DMS 273 (cell line): ENCODE measurements around the gene CCDC91.
"Not testable (repeated sequence)": the region's sequence is repeated elsewhere in the genome, so short reads cannot be mapped to it uniquely, and the experiment has no call there.

ENCODE experiments used
- DNase-seq: peaks from one replicate; lab custom pipeline; 2025; ENCODE audit not compliant: unreplicated experiment; lab: John Stamatoyannopoulos, UW

Gene CCDC91

DNA sequence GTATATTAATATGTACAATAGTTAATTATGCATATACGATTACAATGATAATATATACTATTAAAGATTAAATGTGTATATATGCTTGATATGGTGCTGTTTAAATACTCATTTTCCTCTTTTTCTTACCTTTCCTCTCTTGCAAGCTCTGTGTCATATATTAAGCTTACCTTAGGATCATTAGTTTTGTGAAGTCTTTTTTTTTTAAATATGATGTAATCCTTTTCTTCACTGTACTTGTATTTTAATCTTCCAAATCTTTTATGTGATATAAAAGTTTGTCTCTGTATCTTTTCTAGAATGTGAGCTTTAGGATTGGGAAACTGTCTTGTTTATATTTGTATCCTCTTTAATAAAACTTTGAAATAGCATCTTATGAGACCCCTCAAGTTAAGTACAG lies 88.7 kb downstream of the CCDC91 start:
- DNase-seq, result no peak

DNA sequence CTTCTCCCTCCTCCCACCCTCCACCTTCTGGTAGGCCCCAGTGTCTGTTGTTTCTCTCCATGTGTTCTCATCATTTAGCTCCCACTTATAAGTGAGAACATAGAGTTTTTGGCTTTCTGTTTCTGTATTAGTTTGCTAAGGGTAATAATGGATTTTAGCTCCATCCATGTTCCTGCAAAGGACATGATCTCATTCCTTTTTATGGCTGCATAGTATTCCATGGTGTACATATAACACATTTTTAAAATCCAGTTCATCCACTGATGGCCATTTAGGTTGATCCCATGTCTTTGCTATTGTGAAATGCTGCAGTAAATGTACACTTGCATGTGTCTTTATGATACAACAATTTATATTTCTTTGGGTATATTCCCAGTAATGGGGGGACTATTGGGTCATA lies 96.1 kb downstream of the CCDC91 start:
- no peak for DNase-seq

DNA sequence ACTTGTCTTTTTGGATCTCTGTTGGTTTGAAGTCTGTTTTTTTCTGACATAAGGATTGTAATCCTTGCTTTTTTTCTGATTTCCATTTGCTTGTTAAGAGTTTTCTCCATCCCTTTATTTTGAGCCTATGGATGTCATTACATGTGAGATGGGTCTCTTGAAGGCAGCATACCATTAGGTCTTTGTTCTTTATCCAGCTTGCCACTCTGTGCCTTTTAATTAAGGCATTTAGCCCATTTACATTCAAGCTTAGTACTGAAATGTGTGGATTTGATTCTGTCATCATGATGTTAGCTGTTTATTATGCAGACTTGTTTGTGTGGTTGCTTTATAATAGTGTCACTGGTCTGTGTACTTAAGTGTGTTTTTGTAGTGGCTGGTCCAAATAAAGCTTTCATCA lies 100.0 kb downstream of the CCDC91 start:
- no peak for DNase-seq

DNA sequence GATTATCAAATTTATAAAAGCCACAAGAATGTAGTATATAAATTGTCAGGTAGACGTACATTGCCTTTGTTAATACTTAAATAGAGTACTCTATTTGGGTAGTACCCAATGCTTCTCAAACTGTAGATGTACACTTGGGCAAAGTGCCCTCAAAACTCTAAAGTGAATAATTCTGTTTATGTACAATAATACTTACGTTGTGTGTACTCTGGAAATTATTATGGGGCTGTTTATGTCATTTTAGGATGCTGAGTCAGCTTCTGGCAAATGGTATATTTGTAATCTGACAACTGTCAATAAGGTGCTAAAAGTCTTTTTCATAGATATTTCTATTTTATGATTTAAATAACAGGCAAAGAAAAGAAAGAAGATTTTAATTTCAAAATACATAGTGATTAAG lies 102.4 kb downstream of the CCDC91 start:
- no peak for DNase-seq

DNA sequence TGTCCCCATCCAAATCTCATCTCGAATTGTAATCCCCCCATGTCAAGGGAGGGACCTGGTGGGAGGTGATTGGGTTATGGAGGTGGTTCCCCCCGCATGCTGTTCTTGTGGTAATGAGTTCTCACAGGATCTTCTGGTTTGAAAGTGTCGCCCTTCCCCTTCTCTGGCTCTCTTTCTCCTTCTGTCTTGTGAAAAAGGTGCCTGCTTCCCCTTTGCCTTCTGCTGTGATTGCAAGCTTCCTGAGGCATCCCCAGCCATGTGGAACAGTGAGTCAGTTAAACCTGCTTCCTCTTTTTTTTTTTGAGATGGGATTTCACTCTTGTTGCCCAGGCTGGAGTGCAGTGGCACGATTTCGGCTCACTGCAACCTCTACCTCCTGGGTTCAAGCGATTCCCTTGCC lies 104.0 kb downstream of the CCDC91 start:
- DNase-seq, result no peak

DNA sequence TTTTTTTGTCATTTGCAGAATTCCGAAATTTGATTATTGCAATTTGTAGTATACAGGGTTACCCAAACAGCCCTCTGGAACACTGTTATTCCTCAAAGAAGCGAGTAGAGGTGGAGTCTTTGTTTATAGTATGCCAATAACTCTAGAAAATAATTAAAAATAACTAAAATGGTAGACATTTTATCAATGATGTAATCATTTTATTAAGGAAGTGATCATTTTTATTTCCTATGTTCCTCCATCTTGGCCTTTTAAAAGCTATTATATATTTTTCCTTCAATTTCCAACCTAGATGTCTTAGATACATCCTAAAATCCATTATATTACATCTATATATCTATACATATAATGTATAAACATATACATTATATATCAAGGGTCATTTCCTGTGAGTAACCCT lies 106.0 kb downstream of the CCDC91 start:
- DNase-seq, result no peak

DNA sequence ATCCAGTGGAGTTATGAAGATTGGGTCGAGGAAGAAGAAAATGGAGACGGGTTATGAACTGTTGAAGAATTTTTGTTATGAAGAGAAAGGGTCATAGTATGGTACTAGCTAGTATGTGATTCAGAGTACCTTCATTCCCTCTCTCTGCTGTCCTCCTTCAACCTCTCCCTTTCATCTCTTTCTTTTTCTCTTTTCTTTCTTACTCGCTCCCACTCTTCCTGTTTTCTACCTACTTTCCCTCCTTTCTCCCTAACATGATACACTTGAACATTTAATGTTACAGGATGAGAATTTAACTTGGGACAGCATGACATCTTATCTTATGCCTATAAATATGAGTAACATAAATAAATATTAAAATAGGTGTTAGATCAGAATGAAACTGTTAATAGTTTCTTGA lies 112.9 kb downstream of the CCDC91 start:
- DNase-seq, result no peak

DNA sequence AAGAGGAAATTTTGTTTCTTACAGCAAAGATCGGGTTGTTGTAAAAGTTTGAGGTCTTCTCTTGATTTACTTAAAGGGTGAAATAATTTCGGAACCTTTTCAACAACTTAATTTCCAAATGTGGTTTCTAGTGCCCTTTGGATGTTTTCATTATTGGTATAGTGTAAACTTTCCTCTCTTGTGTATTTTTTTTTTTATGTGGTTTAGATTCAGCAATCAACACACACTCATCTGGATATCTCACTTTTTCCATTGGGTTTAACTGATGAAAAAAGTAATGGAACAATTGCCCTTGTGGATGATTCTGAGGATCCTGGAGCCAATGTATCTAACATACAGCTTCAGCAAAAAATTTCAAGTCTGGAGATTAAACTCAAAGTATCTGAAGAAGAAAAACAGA lies 116.3 kb downstream of the CCDC91 start:
- DNase-seq, result no peak

DNA sequence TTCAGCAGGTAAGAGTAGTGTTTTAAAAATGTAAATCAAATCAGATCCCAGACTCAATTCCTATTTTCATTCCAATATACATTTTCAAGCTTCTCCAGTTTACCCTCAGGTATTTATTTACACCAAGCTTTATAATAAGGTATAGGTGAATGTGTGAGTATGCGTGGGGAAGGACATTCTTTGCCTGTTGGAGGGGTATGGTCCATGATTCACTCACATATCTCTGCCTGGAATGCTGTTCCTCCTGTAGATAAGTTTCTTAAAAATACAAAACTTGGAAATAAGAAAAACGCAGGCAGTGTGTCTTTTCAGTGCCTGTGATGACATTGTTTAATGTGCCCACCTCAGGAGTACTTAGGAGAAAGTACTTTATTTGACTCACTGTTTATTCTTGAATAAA lies 118.6 kb downstream of the CCDC91 start:
- no peak for DNase-seq

DNA sequence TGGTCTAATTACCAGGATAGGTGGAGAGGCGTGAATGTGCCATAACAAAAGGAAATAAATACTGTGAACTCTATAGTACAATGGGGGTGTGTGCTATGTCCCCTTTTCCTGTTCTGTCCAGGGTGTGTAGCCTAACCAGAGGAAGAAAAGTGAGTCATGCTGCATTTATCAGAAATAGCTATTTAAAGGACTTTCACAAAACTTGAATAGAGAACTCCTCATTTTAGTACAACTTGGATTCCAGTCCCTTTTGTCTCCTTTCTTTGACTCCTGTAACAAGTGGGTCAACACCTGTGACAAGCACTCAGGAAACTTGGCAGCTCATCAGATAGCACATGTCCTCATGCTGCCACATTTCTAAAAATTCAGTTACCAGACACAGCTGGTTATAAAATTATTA lies 123.4 kb downstream of the CCDC91 start:
- DNase-seq, result peak; percentile 6

DNA sequence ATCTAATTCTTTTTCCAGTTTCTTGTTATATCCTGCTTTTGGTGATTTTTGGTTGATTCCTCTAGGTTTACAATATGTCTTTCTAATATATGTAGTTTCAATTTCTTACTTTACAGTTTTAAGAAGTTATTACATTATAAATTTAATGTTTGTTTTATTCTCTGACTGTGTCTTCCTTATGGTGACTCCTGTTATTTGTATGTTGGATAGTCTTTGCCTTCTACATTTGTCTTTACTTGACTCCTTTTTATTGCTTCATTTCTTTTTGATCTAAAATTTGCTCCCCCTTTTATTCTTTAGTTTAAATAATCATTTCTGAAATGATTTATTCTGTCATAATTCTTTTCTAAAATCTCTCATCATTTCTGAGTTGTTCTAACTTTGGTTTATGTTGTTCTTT lies 125.8 kb downstream of the CCDC91 start:
- no peak for DNase-seq

DNA sequence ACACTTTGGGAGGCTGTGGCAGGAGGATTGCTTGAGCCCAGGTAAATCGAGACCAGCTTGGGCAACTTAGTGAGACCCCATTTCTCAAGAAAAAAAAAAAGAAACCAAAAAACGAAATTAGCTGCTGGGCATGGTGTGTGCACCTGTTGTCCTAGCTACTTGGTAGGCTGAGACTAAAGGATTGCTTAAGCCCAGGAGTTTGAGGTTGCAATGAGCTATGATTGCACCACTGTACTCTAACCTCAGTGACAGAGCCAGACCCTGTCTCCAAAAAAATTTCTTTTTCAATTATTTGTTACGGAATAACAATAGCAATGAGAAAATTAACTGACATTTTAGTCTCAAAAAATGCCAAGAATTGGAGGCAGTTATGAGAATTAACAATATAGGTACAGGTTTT lies 128.0 kb downstream of the CCDC91 start:
- DNase-seq, result no peak

DNA sequence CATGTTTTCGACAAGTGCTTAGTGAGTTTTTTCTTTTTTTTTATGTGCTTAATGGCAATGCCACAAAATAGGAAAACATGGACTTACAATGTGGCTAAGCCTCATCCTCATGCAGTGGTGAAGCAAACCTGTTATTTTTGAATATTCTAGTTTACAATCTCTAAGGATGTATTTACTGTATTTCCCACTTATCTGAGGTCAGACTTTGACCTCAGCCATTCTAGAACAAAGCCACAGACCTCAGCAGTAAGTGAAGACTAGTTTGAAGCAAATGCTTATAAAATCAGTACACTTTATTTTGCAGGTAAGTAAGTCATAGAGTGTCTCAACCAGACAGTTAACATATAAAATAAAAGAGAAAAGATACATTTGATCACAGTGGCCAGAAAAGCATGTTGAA lies 130.1 kb downstream of the CCDC91 start:
- DNase-seq, result no peak

DNA sequence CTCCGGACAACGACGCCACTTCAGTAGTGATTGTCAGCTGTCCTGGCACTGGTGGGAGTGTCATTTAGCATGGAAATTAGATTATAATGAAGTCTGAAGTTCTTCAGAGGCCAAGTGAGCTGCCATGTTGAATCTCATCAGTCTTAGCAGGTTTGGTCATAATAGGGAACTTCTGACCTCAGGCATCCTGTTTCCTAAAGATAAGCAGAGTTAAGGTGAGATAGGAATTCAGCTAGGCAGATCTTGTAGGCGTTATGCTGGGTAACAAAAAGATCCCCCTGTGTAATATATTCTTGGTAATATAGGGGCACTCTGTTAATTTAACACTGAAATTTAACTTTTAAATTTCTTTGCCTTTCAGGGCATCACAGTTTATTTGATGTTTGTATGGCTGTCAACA lies 137.5 kb downstream of the CCDC91 start:
- DNase-seq, result no peak

DNA sequence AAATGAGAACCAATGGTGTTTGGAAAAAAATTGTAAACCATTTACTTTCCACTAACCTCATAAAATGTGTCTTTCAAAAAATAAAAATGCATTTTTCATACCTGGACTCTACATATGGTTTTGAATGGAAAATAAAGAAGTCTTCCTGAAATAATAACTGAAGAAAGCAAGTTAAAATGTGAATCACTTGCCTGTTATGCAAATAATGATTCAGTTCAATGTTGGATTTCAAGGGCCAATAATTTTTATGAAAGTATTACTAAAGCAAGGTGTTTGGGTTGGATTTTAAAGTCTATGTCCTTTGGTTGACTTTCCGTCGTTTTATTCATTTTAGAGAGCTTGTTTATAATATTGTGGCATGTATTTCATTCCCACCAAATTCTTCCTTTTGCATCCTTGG lies 138.7 kb downstream of the CCDC91 start:
- no peak for DNase-seq

DNA sequence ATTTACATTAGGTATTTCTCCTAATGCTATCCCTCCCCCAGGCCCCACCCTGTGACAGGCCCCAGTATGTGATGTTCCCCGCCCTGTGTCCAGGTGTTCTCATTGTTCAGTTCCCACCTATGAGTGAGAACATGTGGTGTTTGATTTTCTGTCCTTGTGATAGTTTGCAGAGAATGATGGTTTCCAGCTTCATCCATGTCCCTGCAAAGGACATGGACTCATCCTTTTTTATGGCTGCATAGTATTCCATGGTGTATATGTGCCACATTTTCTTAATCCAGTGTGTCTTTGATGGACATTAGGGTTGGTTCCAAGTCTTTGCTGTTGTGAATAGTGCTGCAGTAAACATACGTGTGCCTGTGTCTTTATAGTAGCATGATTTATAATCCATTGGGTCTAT lies 139.5 kb downstream of the CCDC91 start:
- not testable (repeated sequence) for DNase-seq

DNA sequence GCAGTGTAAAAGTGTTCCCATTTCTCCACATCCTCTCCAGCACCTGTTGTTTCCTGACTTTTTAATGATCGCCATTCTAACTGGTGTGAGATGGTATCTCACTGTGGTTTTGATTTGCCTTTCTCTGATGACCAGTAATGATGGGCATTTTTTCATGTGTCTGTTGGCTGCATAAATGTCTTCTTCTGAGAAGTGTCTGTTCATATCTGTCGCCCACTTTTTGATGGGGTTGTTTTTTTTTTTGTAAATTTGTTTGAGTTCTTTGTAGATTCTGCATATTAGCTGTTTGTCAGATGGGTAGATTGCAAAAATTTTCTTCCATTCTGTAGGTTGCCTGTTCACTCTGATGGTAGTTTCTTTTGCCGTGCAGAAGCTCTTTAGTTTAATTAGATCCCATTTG lies 140.0 kb downstream of the CCDC91 start:
- DNase-seq, result not testable (repeated sequence)

DNA sequence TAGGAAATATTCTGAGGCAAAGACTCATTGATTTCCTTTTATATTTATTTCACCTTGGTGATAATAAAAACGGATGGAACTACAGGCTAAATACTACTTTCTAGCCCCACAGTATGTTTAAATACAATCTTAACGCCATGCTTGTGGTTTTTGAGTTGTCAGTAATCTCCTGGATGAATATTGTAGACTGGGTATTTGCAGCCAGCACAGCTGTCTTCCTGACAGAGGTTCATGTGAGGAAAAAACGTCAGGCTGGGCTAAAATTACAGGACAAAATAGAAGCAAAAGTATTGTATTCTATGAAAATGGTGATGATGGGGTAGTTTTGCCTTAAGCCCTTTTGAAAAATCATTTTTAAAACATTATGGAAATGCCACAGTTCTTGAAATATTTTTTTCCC lies 140.9 kb downstream of the CCDC91 start:
- no peak for DNase-seq

DNA sequence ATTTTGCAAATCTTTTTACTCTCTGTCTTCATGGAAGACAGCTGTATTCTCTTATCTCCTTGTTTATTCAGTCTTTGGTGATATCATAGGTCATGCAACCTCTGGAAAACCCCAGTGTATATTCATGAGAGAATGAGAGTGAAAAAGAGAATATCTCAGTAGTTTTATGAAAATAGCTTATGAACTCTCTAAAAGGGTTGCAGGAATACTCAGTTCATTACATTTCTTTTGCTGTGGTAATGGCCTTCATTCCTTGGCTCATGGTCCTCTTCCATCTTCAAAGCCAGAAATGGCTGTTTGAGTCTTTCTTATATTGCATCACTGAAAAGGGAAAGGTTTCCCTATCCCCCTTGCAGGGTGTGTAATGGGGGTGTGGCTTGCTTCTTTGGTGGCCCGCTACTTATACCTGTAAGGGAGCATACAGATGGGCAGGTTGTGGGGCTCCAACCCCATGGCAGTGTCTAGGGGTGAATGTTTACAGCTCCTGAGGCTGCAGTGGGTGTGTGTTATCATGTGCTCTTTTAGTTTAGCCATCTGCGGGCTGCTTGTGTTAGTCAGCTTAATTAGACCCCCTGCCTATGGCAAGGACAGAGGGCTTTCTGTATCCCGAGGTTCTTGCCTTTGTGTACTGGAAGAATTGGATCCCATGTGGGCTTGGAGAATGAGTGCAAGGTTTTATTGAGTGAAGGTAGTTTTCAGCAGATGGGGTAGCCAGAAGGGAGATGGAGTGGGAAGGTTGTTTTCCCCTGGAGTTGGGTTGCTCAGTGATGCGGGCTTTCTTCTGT lies 150.2 kb downstream of the CCDC91 start:
- DNase-seq, result peak; percentile 69

DNA sequence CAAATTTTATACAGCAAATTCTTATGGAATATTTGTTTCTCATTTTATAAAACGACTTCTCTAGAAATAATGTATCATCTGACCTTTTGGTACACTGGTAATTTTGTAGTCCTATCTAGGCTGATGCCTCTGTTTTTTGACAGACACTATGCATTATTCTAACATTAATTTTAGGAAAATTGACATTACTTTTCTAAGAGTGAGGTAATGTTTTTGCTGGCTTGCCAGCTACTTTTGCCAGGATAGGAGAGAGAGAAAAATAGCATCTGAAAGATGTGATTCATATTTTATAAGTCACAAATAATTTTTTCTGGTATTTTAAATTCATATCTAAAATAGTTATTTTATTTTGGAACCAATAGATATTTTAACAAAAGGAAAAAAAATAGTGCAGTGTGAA lies 153.5 kb downstream of the CCDC91 start:
- DNase-seq, result no peak

DNA sequence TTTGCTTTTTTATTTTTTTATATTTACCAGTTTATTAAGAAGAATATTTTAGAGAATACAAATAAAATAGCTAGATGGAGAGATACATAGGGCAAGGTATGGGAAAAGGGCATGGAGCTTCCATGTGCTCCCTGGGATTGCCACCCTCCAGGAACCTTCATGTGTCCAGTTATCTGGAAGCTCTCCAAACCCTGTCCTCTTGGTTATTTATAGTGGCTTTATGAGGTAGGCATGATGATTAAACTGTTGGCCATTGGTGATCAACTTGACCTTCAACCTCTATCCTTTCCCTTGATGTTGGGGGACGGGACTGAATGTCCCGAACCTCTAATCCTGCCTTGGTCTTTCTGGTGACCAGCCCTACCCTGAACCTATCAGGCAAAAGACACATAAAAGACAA lies 156.3 kb downstream of the CCDC91 start:
- DNase-seq, result no peak

DNA sequence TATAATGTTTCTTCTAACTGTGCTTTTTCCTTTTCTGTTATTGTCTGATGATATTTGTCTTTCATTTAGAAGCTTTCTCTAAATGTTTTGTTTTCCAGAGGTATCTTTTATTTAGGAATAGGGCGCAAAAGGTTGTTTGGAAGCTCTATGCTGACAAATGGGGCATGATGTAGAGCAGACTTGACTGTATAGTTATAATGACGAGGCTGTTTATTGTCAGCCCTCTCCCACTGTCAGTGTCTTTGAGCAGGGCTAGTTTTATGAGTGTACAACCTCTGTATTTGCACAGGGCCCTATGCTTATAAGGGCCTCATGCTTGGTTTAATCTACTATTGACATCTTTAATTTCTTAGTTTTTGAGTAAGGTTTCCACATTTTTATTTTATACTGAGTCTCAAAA lies 158.9 kb downstream of the CCDC91 start:
- no peak for DNase-seq

DNA sequence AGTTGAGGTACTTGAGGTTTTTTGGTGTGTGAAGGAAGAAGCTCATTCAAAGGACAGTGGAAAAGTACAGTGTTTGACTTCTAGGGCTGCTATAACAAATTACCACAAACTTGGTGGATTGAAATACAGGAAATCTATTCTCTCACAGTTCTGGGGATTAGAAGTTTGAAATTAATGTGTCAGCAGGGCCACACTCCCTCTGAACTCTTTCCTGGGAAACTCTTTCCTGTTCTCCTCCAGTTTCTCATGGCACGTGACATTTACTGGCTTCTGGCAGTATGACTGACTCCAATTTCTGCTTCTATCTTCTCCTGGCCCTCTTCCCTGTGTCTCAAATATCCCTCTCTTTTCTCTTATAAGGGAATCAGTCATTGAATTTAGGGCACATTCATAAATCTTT lies 160.2 kb downstream of the CCDC91 start:
- DNase-seq, result no peak
